K562 (cell line): ENCODE data around the gene GCC1. TPM values are rescaled to one million over a fixed set of nuclear protein-coding genes. Genes with fewer than 3 reads are reported as not detected.
A peak's percentile ranks its signal among the peaks of the same experiment; 100 is the strongest.

ENCODE experiments used
- ARHGAP35 ChIP-seq: fragments of 450-650 bp; IDR thresholded peaks from 2 replicates; pipeline ENCODE4 v1.6.1; 2018; ENCODE audit not compliant: partially characterized antibody
- DMBX1 ChIP-seq: fragments of 250-450 bp; sonication (Bioruptor Pico); IDR thresholded peaks from 2 replicates; pipeline ENCODE4 v1.8.0; 2022; ENCODE audit warnings: inconsistent platforms, mild to moderate bottlenecking, moderate library complexity, borderline replicate concordance
- ESRRA ChIP-seq: fragments of 450-650 bp; IDR thresholded peaks from 2 replicates; pipeline ENCODE4 v1.6.1; 2014; ENCODE audit warnings: low read depth, mild to moderate bottlenecking, moderate library complexity, borderline replicate concordance
- ETV1 ChIP-seq: fragments of 450-650 bp; conservative IDR thresholded peaks from 2 replicates; pipeline ENCODE4 v1.6.1; 2016; ENCODE audit warnings: missing genetic modification characterization, control low read depth, low read depth, missing compliant biosample characterization
- FOSL1 ChIP-seq: fragments of 200-800 bp; sonication (Bioruptor generic); conservative IDR thresholded peaks from 2 replicates; pipeline ENCODE4 v1.6.1; 2016; ENCODE audit warnings: missing genetic modification characterization, missing compliant biosample characterization
- FOXK1 ChIP-seq: sonication (generic); formaldehyde crosslinking; IDR thresholded peaks from 2 replicates; pipeline ENCODE4 v1.8.0; 2022; ENCODE audit warnings: missing genetic modification reagents, mild to moderate bottlenecking, borderline replicate concordance
- FOXM1 ChIP-seq, 2 experiments: fragments of 450-650 bp in 1 of 2; sonication (generic) in 1 of 2; formaldehyde crosslinking in 1 of 2; IDR thresholded peaks; 2 replicates each; pipeline versions ENCODE4 v1.6.1 to v1.9.0; 2017 to 2022; ENCODE audit warnings: low read depth in 2 of 2, mild to moderate bottlenecking in 2 of 2, missing genetic modification reagents in 1 of 2, moderate library complexity in 1 of 2
- HMGN3 ChIP-seq: IDR thresholded peaks from 2 replicates; pipeline ENCODE4 v1.6.1; 2011; ENCODE audit warnings: borderline replicate concordance, low read depth, mild to moderate bottlenecking, mixed read lengths, low read length; ENCODE audit not compliant: insufficient read length; ENCODE audit errors: extremely low read depth
- NFIX ChIP-seq: fragments of 250-450 bp; sonication (Bioruptor Pico); IDR thresholded peaks from 2 replicates; pipeline ENCODE4 v1.4.0; 2020; ENCODE audit warnings: low read depth, mild to moderate bottlenecking, moderate library complexity
- RBM15 ChIP-seq: fragments of 200-400 bp; formaldehyde crosslinking; IDR thresholded peaks from 2 replicates; pipeline ENCODE4 v1.6.1; 2018; ENCODE audit warnings: mild to moderate bottlenecking, low read length, moderate library complexity; ENCODE audit not compliant: insufficient read depth
- RCOR1 ChIP-seq, 2 experiments: IDR thresholded peaks; 2 replicates each; pipeline ENCODE4 v1.6.1; 2012; ENCODE audit warnings: low read depth in 2 of 2, low read length in 2 of 2, borderline replicate concordance in 1 of 2, improper control_type of control experiment in 1 of 2
- SIN3B ChIP-seq: fragments of 450-650 bp; IDR thresholded peaks from 2 replicates; pipeline ENCODE4 v1.6.1; 2017; ENCODE audit warnings: low read depth, mild to moderate bottlenecking, moderate library complexity
- SMC3 ChIP-seq: conservative IDR thresholded peaks from 2 replicates; pipeline ENCODE4 v1.6.1; 2011; ENCODE audit warnings: low read depth, low read length, improper control_type of control experiment; ENCODE audit not compliant: insufficient read depth
- ZKSCAN8 ChIP-seq: fragments of 200-800 bp; sonication (Bioruptor generic); IDR thresholded peaks from 2 replicates; pipeline ENCODE4 v1.6.1; 2016; ENCODE audit warnings: missing genetic modification characterization, missing compliant biosample characterization
- ZNF165 ChIP-seq: fragments of 250-450 bp; sonication (Bioruptor Pico); IDR thresholded peaks from 2 replicates; pipeline ENCODE4 v1.4.0; 2020; ENCODE audit warnings: borderline replicate concordance
- ZNF695 ChIP-seq: fragments of 450-650 bp; formaldehyde crosslinking; IDR thresholded peaks from 2 replicates; pipeline ENCODE4 v1.4.0; 2020; ENCODE audit warnings: mild to moderate bottlenecking, moderate library complexity
- polyA plus RNA-seq, 8 experiments: library from polyadenylated mRNA; depleted of rRNA in 4 of 8; stranded (reverse) in 5 of 8; unstranded in 3 of 8; fragments of >200 nt; fragmentation: Nextera tagmentation in 2 of 8; fragmentation: Illumina TruSeq in 1 of 8; extraction: Ambion mirVana in 2 of 8; extraction: Trizol in 1 of 8; gene quantifications; 2 replicates each; pipeline versions ENCODE4 v1.2.1 to v1.2.3, GENCODE V29; 2011 to 2014; ENCODE audit warnings: inconsistent platforms in 1 of 8, missing spikeins in 1 of 8
- total RNA-seq, 7 experiments: library from RNA; depleted of rRNA in 6 of 7; stranded (reverse); fragments of >200 nt in 6 of 7; fragmentation: Illumina TruSeq in 2 of 7; extraction: Trizol in 2 of 7; gene quantifications; 2 replicates each; pipeline versions ENCODE4 v1.2.1 to v1.2.3, GENCODE V29; 2011 to 2021; ENCODE audit warnings: low replicate concordance in 1 of 7
- TF ChIP-seq, protein P1 (sequence below): fragments of 250-450 bp; sonication (Bioruptor Pico); IDR thresholded peaks from 2 replicates; pipeline ENCODE4 v1.4.0; 2020; ENCODE audit warnings: borderline replicate concordance
- TF ChIP-seq, protein P2 (sequence below): sonication (generic); formaldehyde crosslinking; IDR thresholded peaks from 2 replicates; pipeline ENCODE4 v1.8.1; 2023; ENCODE audit warnings: missing genetic modification reagents, mild to moderate bottlenecking, borderline replicate concordance
- TF ChIP-seq, protein P3 (sequence below): sonication (generic); formaldehyde crosslinking; IDR thresholded peaks from 2 replicates; pipeline ENCODE4 v1.9.0; 2022; ENCODE audit warnings: mild to moderate bottlenecking, missing genetic modification reagents

GCC1 gene
- total and polyA plus RNA-seq, 9 of the 15 experiments (the other 6 are each of a cell fraction or from before 2014, with no cell fraction given), result 1.9 to 19.8 (median 10.9) TPM

DNA sequence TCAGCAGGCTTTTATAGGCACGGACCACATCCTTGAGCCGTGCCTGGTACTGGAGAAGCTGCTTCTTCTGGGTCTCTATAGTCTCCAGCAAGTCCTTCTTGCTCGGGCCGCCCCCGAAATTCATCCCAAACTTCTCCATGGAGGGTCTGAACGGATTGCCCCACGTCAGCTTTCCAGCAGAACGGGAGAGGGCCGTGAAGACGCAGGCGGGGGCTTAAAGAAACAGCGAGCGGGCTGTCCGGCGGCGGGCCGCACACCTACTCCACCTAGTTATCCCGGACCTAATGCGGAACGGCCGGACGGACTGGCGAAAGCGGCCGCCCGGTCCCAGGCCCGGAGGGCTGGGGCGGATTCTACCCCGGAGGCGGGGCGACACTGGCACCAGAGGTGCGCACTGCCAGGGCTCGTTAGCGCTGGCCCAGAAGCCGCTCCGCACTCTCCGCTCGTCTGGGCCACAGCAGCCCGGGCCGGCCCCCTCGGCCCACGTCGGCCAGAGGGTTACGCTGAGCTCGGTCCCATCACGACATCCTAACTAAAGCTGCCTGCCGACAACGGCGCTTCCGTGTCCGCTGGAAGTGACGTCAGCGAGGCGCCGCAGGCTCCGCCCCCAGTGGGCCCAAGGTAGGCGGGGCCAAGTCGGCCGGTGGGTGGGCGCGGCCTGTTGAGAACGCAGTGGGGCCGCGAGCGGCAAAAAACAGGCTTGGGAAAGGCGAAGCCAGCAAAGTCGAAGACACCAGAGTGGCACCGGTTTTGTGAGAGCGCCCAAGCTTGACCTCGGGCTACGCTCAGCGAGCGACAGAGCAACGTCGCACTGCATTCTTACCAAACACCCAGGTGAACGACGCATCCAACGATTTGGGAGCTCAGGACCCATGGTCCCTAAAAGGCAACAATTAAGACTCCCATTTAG, at the start of gene GCC1 (continued):
- peak; percentile 60; the same call in 1 of the 2 replicates for TF ChIP-seq DMBX1 (CRISPR knock-in tag)
- no peak for TF ChIP-seq FOXM1 (IDR thresholded peaks at IDR 0.05; ENCODE audit: low read depth)
- peak; percentile 86; the same call in 1 of the 2 replicates for TF ChIP-seq FOXM1 (CRISPR knock-in tag; IDR thresholded peaks at IDR 0.05; ENCODE audit: low read depth)
- TF ChIP-seq, protein P1, sequence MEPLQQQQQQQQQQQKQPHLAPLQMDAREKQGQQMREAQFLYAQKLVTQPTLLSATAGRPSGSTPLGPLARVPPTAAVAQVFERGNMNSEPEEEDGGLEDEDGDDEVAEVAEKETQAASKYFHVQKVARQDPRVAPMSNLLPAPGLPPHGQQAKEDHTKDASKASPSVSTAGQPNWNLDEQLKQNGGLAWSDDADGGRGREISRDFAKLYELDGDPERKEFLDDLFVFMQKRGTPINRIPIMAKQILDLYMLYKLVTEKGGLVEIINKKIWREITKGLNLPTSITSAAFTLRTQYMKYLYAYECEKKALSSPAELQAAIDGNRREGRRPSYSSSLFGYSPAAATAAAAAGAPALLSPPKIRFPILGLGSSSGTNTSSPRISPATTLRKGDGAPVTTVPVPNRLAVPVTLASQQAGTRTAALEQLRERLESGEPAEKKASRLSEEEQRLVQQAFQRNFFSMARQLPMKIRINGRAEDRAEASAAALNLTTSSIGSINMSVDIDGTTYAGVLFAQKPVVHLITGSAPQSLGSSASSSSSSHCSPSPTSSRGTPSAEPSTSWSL (CRISPR knock-in tag), result peak; percentile 66; the same call in 1 of the 2 replicates
- TF ChIP-seq HMGN3, result peak; percentile 91
- TF ChIP-seq, protein P2, sequence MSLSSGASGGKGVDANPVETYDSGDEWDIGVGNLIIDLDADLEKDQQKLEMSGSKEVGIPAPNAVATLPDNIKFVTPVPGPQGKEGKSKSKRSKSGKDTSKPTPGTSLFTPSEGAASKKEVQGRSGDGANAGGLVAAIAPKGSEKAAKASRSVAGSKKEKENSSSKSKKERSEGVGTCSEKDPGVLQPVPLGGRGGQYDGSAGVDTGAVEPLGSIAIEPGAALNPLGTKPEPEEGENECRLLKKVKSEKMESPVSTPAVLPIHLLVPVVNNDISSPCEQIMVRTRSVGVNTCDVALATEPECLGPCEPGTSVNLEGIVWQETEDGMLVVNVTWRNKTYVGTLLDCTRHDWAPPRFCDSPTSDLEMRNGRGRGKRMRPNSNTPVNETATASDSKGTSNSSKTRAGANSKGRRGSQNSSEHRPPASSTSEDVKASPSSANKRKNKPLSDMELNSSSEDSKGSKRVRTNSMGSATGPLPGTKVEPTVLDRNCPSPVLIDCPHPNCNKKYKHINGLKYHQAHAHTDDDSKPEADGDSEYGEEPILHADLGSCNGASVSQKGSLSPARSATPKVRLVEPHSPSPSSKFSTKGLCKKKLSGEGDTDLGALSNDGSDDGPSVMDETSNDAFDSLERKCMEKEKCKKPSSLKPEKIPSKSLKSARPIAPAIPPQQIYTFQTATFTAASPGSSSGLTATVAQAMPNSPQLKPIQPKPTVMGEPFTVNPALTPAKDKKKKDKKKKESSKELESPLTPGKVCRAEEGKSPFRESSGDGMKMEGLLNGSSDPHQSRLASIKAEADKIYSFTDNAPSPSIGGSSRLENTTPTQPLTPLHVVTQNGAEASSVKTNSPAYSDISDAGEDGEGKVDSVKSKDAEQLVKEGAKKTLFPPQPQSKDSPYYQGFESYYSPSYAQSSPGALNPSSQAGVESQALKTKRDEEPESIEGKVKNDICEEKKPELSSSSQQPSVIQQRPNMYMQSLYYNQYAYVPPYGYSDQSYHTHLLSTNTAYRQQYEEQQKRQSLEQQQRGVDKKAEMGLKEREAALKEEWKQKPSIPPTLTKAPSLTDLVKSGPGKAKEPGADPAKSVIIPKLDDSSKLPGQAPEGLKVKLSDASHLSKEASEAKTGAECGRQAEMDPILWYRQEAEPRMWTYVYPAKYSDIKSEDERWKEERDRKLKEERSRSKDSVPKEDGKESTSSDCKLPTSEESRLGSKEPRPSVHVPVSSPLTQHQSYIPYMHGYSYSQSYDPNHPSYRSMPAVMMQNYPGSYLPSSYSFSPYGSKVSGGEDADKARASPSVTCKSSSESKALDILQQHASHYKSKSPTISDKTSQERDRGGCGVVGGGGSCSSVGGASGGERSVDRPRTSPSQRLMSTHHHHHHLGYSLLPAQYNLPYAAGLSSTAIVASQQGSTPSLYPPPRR (CRISPR knock-in tag), result 0 out of 2 replicates have a peak, but pooled peaks have one; percentile 72
- TF ChIP-seq ZKSCAN8, result no peak
- TF ChIP-seq, protein P3, sequence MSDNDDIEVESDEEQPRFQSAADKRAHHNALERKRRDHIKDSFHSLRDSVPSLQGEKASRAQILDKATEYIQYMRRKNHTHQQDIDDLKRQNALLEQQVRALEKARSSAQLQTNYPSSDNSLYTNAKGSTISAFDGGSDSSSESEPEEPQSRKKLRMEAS (CRISPR knock-in tag), result peak; percentile 88
- peak; percentile 50; the same call in 1 of the 2 replicates for TF ChIP-seq FOSL1 (tag)
- no peak for TF ChIP-seq NFIX (CRISPR knock-in tag)
- peak; percentile 47; the same call in 1 of the 2 replicates for TF ChIP-seq ETV1 (tag)
- TF ChIP-seq ZNF165 (CRISPR knock-in tag), result 0 out of 2 replicates have a peak, but pooled peaks have one; percentile 67
- 0 out of 2 replicates have a peak, but pooled peaks have one; percentile 3 for TF ChIP-seq SMC3
- TF ChIP-seq RBM15, result no peak
- peak; percentile 95 for TF ChIP-seq SIN3B
- 0 out of 2 replicates have a peak, but pooled peaks have one; percentile 37 for TF ChIP-seq ZNF695 (CRISPR knock-in tag)
- TF ChIP-seq ARHGAP35, result no peak
- TF ChIP-seq ESRRA, result peak; percentile 73; the same call in 1 of the 2 replicates
- TF ChIP-seq FOXK1 (CRISPR knock-in tag), result peak; percentile 91
- TF ChIP-seq RCOR1 (IDR thresholded peaks at IDR 0.05; ENCODE audit: borderline replicate concordance in 1 of 2, low read depth in 2 of 2, low read length in 2 of 2), result peak; percentile 37 to 66; a peak in 1 of 4 replicates
